ENCODE results near the gene ASB18. TPM values are rescaled to one million over a fixed set of nuclear protein-coding genes. Genes with fewer than 3 reads are reported as not detected.

Gene ASB18
- polyA plus RNA-seq, 1 donor (not counting 4 experiments of a cell fraction or from before 2014, with no cell fraction given) = not detected

DNA sequence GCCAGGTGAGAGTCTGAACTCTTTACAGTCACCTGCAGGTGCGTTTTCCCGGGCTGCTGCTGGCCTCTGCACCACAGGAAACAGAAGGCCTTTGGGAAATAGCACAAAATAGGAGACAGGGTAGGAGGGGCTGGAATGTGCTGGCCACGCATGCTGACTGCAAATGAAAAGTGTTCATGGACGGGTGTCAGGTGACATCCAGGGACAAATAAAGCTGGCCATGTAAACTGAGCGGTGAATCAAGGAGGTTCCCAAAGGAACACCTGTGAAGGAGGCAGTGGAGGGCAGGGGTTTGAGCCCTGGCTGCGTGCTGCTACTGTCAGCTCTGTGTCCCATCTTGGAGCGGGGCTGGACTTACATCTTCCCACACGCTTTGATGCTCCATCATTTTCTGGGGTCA, 53.7 kb downstream of the ASB18 start:
- FAIRE-seq (no peak), DNase-seq (ENCODE audit: low read depth, low spot score) (no peak)
- Histone ChIP-seq H3K79me2 (ENCODE audit: control insufficient read depth, insufficient read depth, low read length) (no peaks in the 10 kb centered on the region), H3K4me2 (ENCODE audit: control insufficient read depth, extremely low read depth, insufficient read depth, low read depth, low read length) (no peak overlapping the region), H3K9me1 (ENCODE audit: control insufficient read depth, extremely low read depth, insufficient read depth, low read length) (no peaks in the 10 kb centered on the region), H3K27me3 (ENCODE audit: control insufficient read depth, extremely low read depth, insufficient read depth, low read length) (peaks cover 10% of the 10 kb centered on the region), H3K36me3 (ENCODE audit: control insufficient read depth in 2 of 2, extremely low read depth in 1 of 2, insufficient read depth in 2 of 2, low read length in 2 of 2) (no peaks in the 10 kb centered on the region), H2AFZ (ENCODE audit: control insufficient read depth, low read length) (no peak overlapping the region), H4K20me1 (ENCODE audit: control insufficient read depth, extremely low read depth, insufficient read depth, low read length) (no peaks in the 10 kb centered on the region), H3K4me3 (ENCODE audit: control insufficient read depth in 2 of 3, extremely low read depth in 1 of 3, insufficient read depth in 2 of 3, low read depth in 1 of 3, low read length in 3 of 3) (no peak overlapping the region), H3K9me3 (ENCODE audit: control insufficient read depth, low read depth, low read length) (no peaks in the 10 kb centered on the region), H3K27ac (ENCODE audit: control insufficient read depth, insufficient read depth, low read length) (no peak overlapping the region), H3K9ac (ENCODE audit: control insufficient read depth, extremely low read depth, insufficient read depth, low read length) (no peak overlapping the region), H3K4me1 (ENCODE audit: control insufficient read depth, extremely low read depth, insufficient read depth, low read length) (peaks cover 9% of the 10 kb centered on the region)
- dilution Hi-C loops (cut with MboI; ENCODE audit: extremely low pct_ligation_motif_present, low sequenced_read_pairs) = no loop called here
- TF ChIP-seq, protein P1, sequence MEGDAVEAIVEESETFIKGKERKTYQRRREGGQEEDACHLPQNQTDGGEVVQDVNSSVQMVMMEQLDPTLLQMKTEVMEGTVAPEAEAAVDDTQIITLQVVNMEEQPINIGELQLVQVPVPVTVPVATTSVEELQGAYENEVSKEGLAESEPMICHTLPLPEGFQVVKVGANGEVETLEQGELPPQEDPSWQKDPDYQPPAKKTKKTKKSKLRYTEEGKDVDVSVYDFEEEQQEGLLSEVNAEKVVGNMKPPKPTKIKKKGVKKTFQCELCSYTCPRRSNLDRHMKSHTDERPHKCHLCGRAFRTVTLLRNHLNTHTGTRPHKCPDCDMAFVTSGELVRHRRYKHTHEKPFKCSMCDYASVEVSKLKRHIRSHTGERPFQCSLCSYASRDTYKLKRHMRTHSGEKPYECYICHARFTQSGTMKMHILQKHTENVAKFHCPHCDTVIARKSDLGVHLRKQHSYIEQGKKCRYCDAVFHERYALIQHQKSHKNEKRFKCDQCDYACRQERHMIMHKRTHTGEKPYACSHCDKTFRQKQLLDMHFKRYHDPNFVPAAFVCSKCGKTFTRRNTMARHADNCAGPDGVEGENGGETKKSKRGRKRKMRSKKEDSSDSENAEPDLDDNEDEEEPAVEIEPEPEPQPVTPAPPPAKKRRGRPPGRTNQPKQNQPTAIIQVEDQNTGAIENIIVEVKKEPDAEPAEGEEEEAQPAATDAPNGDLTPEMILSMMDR (optimal IDR thresholded peaks at IDR 0.05 in 1 of 3, IDR thresholded peaks at IDR 0.05 in 1 of 3, conservative IDR thresholded peaks at IDR 0.05 in 1 of 3; ENCODE audit: extremely low read depth in 1 of 3, insufficient read depth in 2 of 3, low read length in 3 of 3) = no peak
- no peak for TF ChIP-seq EZH2 (IDR thresholded peaks at IDR 0.05; ENCODE audit: low read length)

DNA sequence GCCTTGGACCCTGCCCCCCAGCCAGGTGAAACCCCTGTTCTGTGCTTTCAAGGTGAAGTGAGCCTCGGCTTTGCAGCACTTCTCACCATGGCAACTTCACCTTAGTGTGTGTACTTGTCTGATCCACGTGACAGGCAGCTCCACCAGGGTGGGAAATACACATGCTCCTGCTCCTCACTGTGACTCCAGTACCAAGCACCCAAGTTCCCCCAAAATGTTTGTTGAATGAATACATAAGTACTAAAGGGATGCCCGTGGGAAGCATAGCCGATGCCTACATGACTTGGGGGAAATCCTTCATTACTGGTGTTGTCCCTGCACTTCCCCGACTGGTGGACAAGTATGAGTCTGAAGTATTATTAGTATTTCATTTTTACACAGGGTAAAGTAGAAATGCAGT, 54.2 kb downstream of the ASB18 start:
- DNase-seq (ENCODE audit: low read depth, low spot score) = no peak
- no peak overlapping the region for H2AFZ ChIP-seq (ENCODE audit: control insufficient read depth, low read length)
- dilution Hi-C loops (cut with MboI; ENCODE audit: extremely low pct_ligation_motif_present, low sequenced_read_pairs) = no loop called here
- H3K79me2 ChIP-seq (ENCODE audit: control insufficient read depth, insufficient read depth, low read length) = no peaks in the 10 kb centered on the region
- H4K20me1 ChIP-seq (ENCODE audit: control insufficient read depth, extremely low read depth, insufficient read depth, low read length) = no peaks in the 10 kb centered on the region
- no peaks in the 10 kb centered on the region for H3K9me1 ChIP-seq (ENCODE audit: control insufficient read depth, extremely low read depth, insufficient read depth, low read length)
- TF ChIP-seq EZH2 (IDR thresholded peaks at IDR 0.05; ENCODE audit: low read length) = no peak
- TF ChIP-seq, protein P1 (optimal IDR thresholded peaks at IDR 0.05 in 1 of 3, IDR thresholded peaks at IDR 0.05 in 1 of 3, conservative IDR thresholded peaks at IDR 0.05 in 1 of 3; ENCODE audit: extremely low read depth in 1 of 3, insufficient read depth in 2 of 3, low read length in 3 of 3) = no peak
- H3K9me3 ChIP-seq (ENCODE audit: control insufficient read depth, low read depth, low read length) = no peaks in the 10 kb centered on the region
- no peak overlapping the region for H3K27ac ChIP-seq (ENCODE audit: control insufficient read depth, insufficient read depth, low read length)
- FAIRE-seq = no peak
- H3K4me2 ChIP-seq (ENCODE audit: control insufficient read depth, extremely low read depth, insufficient read depth, low read depth, low read length) = no peak overlapping the region
- no peak overlapping the region for H3K4me3 ChIP-seq (ENCODE audit: control insufficient read depth in 2 of 3, extremely low read depth in 1 of 3, insufficient read depth in 2 of 3, low read depth in 1 of 3, low read length in 3 of 3)
- H3K9ac ChIP-seq (ENCODE audit: control insufficient read depth, extremely low read depth, insufficient read depth, low read length) = no peak overlapping the region
- H3K4me1 ChIP-seq (ENCODE audit: control insufficient read depth, extremely low read depth, insufficient read depth, low read length) = peaks cover 3% of the 10 kb centered on the region
- no peaks in the 10 kb centered on the region for H3K36me3 ChIP-seq (ENCODE audit: control insufficient read depth in 2 of 2, extremely low read depth in 1 of 2, insufficient read depth in 2 of 2, low read length in 2 of 2)
- peaks cover 10% of the 10 kb centered on the region for H3K27me3 ChIP-seq (ENCODE audit: control insufficient read depth, extremely low read depth, insufficient read depth, low read length)

Measured in keratinocyte (primary cell).